Panc1 (cell line): ENCODE data around the gene PGM2.
"Not testable (repeated sequence)": the region's sequence is repeated elsewhere in the genome, so short reads cannot be mapped to it uniquely, and the experiment has no call there.

Experiments
- POLR2AphosphoS5 ChIP-seq: IDR thresholded peaks from 2 replicates; pipeline ENCODE4 v1.6.1; 2012; ENCODE audit warnings: mild to moderate bottlenecking, low read depth, low read length, moderate library complexity
- TF ChIP-seq, protein P1 (sequence below): fragments of 450-650 bp; IDR thresholded peaks from 2 replicates; pipeline ENCODE4 v1.5.1; 2017; ENCODE audit warnings: mild to moderate bottlenecking

DNA sequence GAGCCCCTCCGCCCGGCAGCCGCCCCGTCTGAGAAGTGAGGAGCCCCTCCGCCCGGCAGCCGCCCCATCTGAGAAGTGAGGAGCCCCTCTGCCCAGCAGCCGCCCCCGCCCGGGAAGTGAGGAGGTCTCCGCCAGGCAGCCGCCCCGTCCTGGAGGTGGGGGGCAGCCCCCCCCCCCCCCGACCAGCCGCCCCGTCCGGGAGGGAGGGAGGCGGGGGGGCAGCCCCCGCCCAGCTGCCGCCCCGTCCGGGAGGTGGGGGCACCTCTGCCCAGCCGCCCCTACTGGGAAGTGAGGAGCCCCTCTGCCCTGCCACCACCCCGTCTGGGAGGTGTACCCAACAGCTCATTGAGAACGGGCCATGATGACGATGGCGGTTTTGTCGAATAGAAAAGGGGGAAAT lies 6.0 kb upstream of the PGM2 start:
- TF ChIP-seq, protein P1, sequence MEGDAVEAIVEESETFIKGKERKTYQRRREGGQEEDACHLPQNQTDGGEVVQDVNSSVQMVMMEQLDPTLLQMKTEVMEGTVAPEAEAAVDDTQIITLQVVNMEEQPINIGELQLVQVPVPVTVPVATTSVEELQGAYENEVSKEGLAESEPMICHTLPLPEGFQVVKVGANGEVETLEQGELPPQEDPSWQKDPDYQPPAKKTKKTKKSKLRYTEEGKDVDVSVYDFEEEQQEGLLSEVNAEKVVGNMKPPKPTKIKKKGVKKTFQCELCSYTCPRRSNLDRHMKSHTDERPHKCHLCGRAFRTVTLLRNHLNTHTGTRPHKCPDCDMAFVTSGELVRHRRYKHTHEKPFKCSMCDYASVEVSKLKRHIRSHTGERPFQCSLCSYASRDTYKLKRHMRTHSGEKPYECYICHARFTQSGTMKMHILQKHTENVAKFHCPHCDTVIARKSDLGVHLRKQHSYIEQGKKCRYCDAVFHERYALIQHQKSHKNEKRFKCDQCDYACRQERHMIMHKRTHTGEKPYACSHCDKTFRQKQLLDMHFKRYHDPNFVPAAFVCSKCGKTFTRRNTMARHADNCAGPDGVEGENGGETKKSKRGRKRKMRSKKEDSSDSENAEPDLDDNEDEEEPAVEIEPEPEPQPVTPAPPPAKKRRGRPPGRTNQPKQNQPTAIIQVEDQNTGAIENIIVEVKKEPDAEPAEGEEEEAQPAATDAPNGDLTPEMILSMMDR: not testable (repeated sequence)
- not testable (repeated sequence) for TF ChIP-seq POLR2AphosphoS5
